Erythroblast (primary cell): ENCODE data around the gene C1orf116.

Experiments
- GATA1 ChIP-seq: IDR thresholded peaks from 2 replicates; pipeline ENCODE4 v1.6.1; 2011; ENCODE audit warnings: low read depth, mild to moderate bottlenecking, control low read depth, low read length, moderate library complexity
- POLR2A ChIP-seq: IDR thresholded peaks from 2 replicates; pipeline ENCODE4 v1.6.1; 2011; ENCODE audit warnings: mild to moderate bottlenecking, low read length

GRCh38 chr1:207010726-207011125, 21.8 kb downstream of the C1orf116 start:
- TF ChIP-seq POLR2A (no peak), GATA1 (no peak)
